ENCODE results near the gene NIN.

DNA sequence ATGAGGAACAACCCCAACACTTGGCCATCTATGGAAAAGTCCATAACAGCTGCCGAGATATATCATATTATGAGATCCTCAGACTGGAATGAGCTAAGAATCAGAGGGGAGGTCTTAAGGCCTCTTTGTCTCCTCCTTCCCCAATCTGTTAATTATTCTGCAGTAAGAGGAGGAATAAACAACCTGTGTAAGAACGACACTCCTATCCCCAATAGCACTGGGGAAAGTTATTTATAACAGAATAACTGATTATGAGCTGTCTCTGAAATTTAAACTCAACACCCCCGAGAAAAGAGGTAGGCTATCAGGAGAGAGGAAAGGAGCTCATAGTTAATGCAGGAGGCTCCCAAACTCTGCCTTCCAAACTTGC, 68.0 kb downstream of the NIN start:
- TF ChIP-seq, protein P1, sequence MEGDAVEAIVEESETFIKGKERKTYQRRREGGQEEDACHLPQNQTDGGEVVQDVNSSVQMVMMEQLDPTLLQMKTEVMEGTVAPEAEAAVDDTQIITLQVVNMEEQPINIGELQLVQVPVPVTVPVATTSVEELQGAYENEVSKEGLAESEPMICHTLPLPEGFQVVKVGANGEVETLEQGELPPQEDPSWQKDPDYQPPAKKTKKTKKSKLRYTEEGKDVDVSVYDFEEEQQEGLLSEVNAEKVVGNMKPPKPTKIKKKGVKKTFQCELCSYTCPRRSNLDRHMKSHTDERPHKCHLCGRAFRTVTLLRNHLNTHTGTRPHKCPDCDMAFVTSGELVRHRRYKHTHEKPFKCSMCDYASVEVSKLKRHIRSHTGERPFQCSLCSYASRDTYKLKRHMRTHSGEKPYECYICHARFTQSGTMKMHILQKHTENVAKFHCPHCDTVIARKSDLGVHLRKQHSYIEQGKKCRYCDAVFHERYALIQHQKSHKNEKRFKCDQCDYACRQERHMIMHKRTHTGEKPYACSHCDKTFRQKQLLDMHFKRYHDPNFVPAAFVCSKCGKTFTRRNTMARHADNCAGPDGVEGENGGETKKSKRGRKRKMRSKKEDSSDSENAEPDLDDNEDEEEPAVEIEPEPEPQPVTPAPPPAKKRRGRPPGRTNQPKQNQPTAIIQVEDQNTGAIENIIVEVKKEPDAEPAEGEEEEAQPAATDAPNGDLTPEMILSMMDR (IDR thresholded peaks at IDR 0.05 in 4 of 5, conservative IDR thresholded peaks at IDR 0.05 in 1 of 5), result no peak
- TF ChIP-seq POLR2A (IDR thresholded peaks at IDR 0.05), result no peak
